SK-N-SH treated with all-trans-retinoic acid at 6 μM for 48 hours (cell line): Measurements from ENCODE around the gene C12orf50.
A peak's percentile ranks its signal among the peaks of the same experiment; 100 is the strongest.

Experiments
- ATAC-seq: fragments of 200-7000 bp; cut with Tn5 transposase; 3 replicates; pipeline ENCODE4 v1.9.1; 2020; ENCODE audit warnings: mild to moderate bottlenecking, moderate library complexity
- ARNTL ChIP-seq: fragments of 450-650 bp; formaldehyde crosslinking; IDR thresholded peaks from 2 replicates; pipeline ENCODE4 v1.5.0; 2020; ENCODE audit warnings: low read depth, mild to moderate bottlenecking, moderate library complexity, borderline replicate concordance
- BACH2 ChIP-seq: fragments of 250-450 bp; sonication (Bioruptor Pico); IDR thresholded peaks from 2 replicates; pipeline ENCODE4 v1.9.0; 2021; ENCODE audit warnings: mild to moderate bottlenecking, borderline replicate concordance
- CSDC2 ChIP-seq: fragments of 250-450 bp; sonication (Bioruptor Pico); IDR thresholded peaks from 2 replicates; pipeline ENCODE4 v1.5.0; 2020; ENCODE audit warnings: mild to moderate bottlenecking, moderate library complexity
- ESRRG ChIP-seq: fragments of 250-450 bp; sonication (Bioruptor Pico); IDR thresholded peaks from 2 replicates; pipeline ENCODE4 v1.6.1; 2021; ENCODE audit warnings: mild to moderate bottlenecking
- GLIS3 ChIP-seq: fragments of 250-450 bp; sonication (Bioruptor Pico); IDR thresholded peaks from 2 replicates; pipeline ENCODE4 v1.5.0; 2020; ENCODE audit warnings: mild to moderate bottlenecking, moderate library complexity
- ISL1 ChIP-seq: fragments of 250-450 bp; sonication (Bioruptor Pico); IDR thresholded peaks from 2 replicates; pipeline ENCODE4 v2.1.2; 2022; ENCODE audit warnings: mild to moderate bottlenecking, moderate library complexity
- OSR1 ChIP-seq: fragments of 250-450 bp; sonication (Bioruptor Pico); IDR thresholded peaks from 2 replicates; pipeline ENCODE4 v1.8.0; 2022; ENCODE audit warnings: moderate library complexity, mild to moderate bottlenecking, inconsistent platforms
- PPARA ChIP-seq: fragments of 250-450 bp; sonication (Bioruptor Pico); IDR thresholded peaks from 2 replicates; pipeline ENCODE4 v1.5.0; 2020; ENCODE audit warnings: mild to moderate bottlenecking, borderline replicate concordance
- RARB ChIP-seq: fragments of 250-450 bp; sonication (Bioruptor Pico); IDR thresholded peaks from 2 replicates; pipeline ENCODE4 v1.8.0; 2021; ENCODE audit warnings: mild to moderate bottlenecking, moderate library complexity
- SNAI2 ChIP-seq: fragments of 250-450 bp; sonication (Bioruptor Pico); IDR thresholded peaks from 2 replicates; pipeline ENCODE4 v1.5.0; 2020; ENCODE audit warnings: mild to moderate bottlenecking, moderate library complexity
- TCF4 ChIP-seq: fragments of 250-450 bp; sonication (Bioruptor Pico); IDR thresholded peaks from 2 replicates; pipeline ENCODE4 v1.8.0; 2021; ENCODE audit warnings: mild to moderate bottlenecking, moderate library complexity, borderline replicate concordance
- ZC3H10 ChIP-seq: fragments of 250-450 bp; sonication (Bioruptor Pico); IDR thresholded peaks from 2 replicates; pipeline ENCODE4 v1.5.1; 2021; ENCODE audit warnings: mild to moderate bottlenecking, moderate library complexity
- ZFP3 ChIP-seq: fragments of 250-450 bp; sonication (Bioruptor Pico); IDR thresholded peaks from 2 replicates; pipeline ENCODE4 v1.5.0; 2020; ENCODE audit warnings: mild to moderate bottlenecking, moderate library complexity
- ZFP30 ChIP-seq: fragments of 450-650 bp; formaldehyde crosslinking; IDR thresholded peaks from 2 replicates; pipeline ENCODE4 v1.5.0; 2022; ENCODE audit warnings: mild to moderate bottlenecking, moderate library complexity
- ZNF565 ChIP-seq: fragments of 450-650 bp; formaldehyde crosslinking; conservative IDR thresholded peaks from 2 replicates; pipeline ENCODE4 v1.5.0; 2020; ENCODE audit warnings: low read depth, mild to moderate bottlenecking, moderate library complexity
- ZNF70 ChIP-seq: fragments of 450-650 bp; formaldehyde crosslinking; IDR thresholded peaks from 2 replicates; pipeline ENCODE4 v1.5.0; 2020; ENCODE audit warnings: mild to moderate bottlenecking, moderate library complexity
- ZNF8 ChIP-seq: fragments of 450-650 bp; formaldehyde crosslinking; IDR thresholded peaks from 2 replicates; pipeline ENCODE4 v1.5.0; 2020; ENCODE audit warnings: mild to moderate bottlenecking, moderate library complexity
- TF ChIP-seq, protein P1 (sequence below): fragments of 250-450 bp; sonication (Bioruptor Pico); IDR thresholded peaks from 2 replicates; pipeline ENCODE4 v1.5.1; 2020; ENCODE audit warnings: low read depth, mild to moderate bottlenecking, moderate library complexity
- TF ChIP-seq, protein P2 (sequence below): fragments of 250-450 bp; sonication (Bioruptor Pico); IDR thresholded peaks from 2 replicates; pipeline ENCODE4 v1.8.0; 2021; ENCODE audit warnings: low read depth, mild to moderate bottlenecking, moderate library complexity, borderline replicate concordance
- TF ChIP-seq, protein P3 (sequence below): fragments of 250-450 bp; sonication (Bioruptor Pico); IDR thresholded peaks from 2 replicates; pipeline ENCODE4 v1.5.1; 2021; ENCODE audit warnings: mild to moderate bottlenecking, moderate library complexity
- TF ChIP-seq, protein P4 (sequence below): fragments of 250-450 bp; sonication (Bioruptor Pico); IDR thresholded peaks from 2 replicates; pipeline ENCODE4 v1.8.0; 2020; ENCODE audit warnings: mild to moderate bottlenecking, moderate library complexity, borderline replicate concordance

Gene C12orf50

DNA sequence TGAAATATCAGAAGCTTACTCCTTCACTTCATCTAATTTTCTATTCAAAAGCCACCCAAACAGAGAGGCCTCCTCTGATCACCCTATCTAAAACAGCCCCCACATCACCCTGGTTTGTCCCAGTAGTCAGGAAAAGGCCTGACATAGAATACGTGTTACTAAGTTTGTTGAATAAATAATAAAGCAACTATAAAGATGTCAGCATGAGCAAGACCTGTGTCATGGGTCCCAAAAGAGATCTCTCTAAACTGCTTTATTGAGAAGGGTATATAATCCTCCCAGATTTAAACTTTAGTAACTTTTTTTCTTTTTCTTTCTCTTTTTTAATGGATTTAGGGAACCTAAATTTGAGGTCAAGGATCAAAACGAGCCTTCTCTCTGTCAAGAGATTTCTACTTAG is 27.4 kb upstream of the C12orf50 start:
- TF ChIP-seq ZNF70 (CRISPR knock-in tag) (no peak), ZNF565 (CRISPR knock-in tag) (no peak), TCF4 (CRISPR knock-in tag) (no peak), ZC3H10 (CRISPR knock-in tag) (no peak), ESRRG (CRISPR knock-in tag) (no peak), OSR1 (CRISPR knock-in tag) (no peak), ZFP30 (no peak), ISL1 (no peak), ZFP3 (CRISPR knock-in tag) (no peak), GLIS3 (CRISPR knock-in tag) (no peak), SNAI2 (CRISPR knock-in tag) (no peak)
- TF ChIP-seq, protein P1, sequence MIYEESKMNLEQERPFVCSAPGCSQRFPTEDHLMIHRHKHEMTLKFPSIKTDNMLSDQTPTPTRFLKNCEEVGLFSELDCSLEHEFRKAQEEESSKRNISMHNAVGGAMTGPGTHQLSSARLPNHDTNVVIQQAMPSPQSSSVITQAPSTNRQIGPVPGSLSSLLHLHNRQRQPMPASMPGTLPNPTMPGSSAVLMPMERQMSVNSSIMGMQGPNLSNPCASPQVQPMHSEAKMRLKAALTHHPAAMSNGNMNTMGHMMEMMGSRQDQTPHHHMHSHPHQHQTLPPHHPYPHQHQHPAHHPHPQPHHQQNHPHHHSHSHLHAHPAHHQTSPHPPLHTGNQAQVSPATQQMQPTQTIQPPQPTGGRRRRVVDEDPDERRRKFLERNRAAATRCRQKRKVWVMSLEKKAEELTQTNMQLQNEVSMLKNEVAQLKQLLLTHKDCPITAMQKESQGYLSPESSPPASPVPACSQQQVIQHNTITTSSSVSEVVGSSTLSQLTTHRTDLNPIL (CRISPR knock-in tag), result no peak
- TF ChIP-seq, protein P2, sequence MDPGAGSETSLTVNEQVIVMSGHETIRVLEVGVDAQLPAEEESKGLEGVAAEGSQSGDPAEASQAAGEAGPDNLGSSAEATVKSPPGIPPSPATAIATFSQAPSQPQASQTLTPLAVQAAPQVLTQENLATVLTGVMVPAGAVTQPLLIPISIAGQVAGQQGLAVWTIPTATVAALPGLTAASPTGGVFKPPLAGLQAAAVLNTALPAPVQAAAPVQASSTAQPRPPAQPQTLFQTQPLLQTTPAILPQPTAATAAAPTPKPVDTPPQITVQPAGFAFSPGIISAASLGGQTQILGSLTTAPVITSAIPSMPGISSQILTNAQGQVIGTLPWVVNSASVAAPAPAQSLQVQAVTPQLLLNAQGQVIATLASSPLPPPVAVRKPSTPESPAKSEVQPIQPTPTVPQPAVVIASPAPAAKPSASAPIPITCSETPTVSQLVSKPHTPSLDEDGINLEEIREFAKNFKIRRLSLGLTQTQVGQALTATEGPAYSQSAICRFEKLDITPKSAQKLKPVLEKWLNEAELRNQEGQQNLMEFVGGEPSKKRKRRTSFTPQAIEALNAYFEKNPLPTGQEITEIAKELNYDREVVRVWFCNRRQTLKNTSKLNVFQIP (CRISPR knock-in tag), result no peak
- TF ChIP-seq, protein P3, sequence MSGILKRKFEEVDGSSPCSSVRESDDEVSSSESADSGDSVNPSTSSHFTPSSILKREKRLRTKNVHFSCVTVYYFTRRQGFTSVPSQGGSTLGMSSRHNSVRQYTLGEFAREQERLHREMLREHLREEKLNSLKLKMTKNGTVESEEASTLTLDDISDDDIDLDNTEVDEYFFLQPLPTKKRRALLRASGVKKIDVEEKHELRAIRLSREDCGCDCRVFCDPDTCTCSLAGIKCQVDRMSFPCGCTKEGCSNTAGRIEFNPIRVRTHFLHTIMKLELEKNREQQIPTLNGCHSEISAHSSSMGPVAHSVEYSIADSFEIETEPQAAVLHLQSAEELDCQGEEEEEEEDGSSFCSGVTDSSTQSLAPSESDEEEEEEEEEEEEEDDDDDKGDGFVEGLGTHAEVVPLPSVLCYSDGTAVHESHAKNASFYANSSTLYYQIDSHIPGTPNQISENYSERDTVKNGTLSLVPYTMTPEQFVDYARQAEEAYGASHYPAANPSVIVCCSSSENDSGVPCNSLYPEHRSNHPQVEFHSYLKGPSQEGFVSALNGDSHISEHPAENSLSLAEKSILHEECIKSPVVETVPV (CRISPR knock-in tag), result no peak
- TF ChIP-seq, protein P4, sequence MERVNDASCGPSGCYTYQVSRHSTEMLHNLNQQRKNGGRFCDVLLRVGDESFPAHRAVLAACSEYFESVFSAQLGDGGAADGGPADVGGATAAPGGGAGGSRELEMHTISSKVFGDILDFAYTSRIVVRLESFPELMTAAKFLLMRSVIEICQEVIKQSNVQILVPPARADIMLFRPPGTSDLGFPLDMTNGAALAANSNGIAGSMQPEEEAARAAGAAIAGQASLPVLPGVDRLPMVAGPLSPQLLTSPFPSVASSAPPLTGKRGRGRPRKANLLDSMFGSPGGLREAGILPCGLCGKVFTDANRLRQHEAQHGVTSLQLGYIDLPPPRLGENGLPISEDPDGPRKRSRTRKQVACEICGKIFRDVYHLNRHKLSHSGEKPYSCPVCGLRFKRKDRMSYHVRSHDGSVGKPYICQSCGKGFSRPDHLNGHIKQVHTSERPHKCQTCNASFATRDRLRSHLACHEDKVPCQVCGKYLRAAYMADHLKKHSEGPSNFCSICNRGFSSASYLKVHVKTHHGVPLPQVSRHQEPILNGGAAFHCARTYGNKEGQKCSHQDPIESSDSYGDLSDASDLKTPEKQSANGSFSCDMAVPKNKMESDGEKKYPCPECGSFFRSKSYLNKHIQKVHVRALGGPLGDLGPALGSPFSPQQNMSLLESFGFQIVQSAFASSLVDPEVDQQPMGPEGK (CRISPR knock-in tag), result no peak
- TF ChIP-seq, all 23 proteins: peak for 0
- ATAC-seq, result no peak

DNA sequence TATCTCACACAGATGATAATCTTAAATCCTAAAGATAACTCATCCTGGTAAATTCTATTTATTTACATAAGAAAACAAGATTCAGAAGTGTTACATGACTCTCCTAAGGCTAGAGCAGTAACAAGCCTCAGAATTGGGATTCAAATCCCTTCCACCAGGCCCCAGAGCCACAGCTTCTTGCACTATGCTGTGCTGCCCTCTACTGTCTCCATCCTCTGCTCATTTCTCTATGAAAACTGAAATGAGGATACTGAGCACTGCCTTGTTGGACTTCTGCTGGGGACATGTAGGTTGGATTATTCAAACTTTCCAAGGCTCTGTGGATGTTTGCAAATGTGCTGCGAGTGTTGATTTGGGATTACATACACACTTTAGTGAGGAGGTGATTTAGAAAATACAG is 23.5 kb upstream of the C12orf50 start:
- no peak for TF ChIP-seq ZFP30
- TF ChIP-seq, protein P3 (CRISPR knock-in tag), result no peak
- TF ChIP-seq ISL1, result no peak
- no peak for TF ChIP-seq BACH2
- no peak for TF ChIP-seq GLIS3 (CRISPR knock-in tag)
- no peak for TF ChIP-seq ZC3H10 (CRISPR knock-in tag)
- TF ChIP-seq ZNF8 (CRISPR knock-in tag), result no peak
- no peak for TF ChIP-seq ZFP3 (CRISPR knock-in tag)
- TF ChIP-seq OSR1 (CRISPR knock-in tag), result no peak
- no peak for TF ChIP-seq RARB
- no peak for TF ChIP-seq ZNF70 (CRISPR knock-in tag)
- no peak for TF ChIP-seq ZNF565 (CRISPR knock-in tag)
- ATAC-seq, result peak; percentile 97

DNA sequence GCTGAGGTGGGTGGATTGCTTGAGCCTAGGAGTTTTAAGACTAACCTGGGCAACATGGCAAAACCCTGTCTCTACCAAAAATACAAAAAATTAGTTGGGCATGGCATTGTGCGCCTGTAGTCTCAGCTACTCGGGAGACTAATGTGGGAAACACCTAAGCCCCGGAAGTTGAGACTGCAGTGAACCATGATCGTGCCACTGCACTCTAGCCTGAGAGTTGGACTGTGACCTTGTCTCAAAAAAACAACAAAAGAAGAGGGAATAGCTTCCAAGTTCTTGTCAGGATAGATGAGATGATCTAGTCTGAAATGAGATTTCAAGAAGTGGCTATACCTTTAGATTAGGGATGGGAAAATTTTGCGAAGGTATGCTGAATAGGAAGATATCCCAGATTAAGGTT is 14.8 kb upstream of the C12orf50 start:
- no peak for ATAC-seq
- TF ChIP-seq GLIS3 (CRISPR knock-in tag) (no peak), ZFP3 (CRISPR knock-in tag) (no peak), TCF4 (CRISPR knock-in tag) (no peak), OSR1 (CRISPR knock-in tag) (no peak), SNAI2 (CRISPR knock-in tag) (no peak), PPARA (CRISPR knock-in tag) (no peak), ZNF8 (CRISPR knock-in tag) (no peak), ESRRG (CRISPR knock-in tag) (no peak), BACH2 (no peak), CSDC2 (CRISPR knock-in tag) (no peak), ZNF565 (CRISPR knock-in tag) (no peak), ARNTL (CRISPR knock-in tag) (no peak), ISL1 (no peak)
- TF ChIP-seq, protein P1 (CRISPR knock-in tag), result no peak
- TF ChIP-seq, protein P2 (CRISPR knock-in tag), result no peak
- TF ChIP-seq, protein P4 (CRISPR knock-in tag), result no peak
